CD14-positive monocyte (primary cell): Measurements from ENCODE around the gene SFI1. TPM values are rescaled to one million over a fixed set of nuclear protein-coding genes. Genes with fewer than 3 reads are reported as not detected.

Source experiments
- DNase-seq, 3 donors: peaks; one replicate each; pipeline ENCODE4 v3.0.0-alpha.2; 2011 to 2022
- H2AFZ ChIP-seq: 2 replicates; pipeline ENCODE4 v1.6.0; 2012; ENCODE audit warnings: mild to moderate bottlenecking, low read depth, low read length, inconsistent platforms; ENCODE audit not compliant: insufficient read depth, poor library complexity, severe bottlenecking
- H3K27ac ChIP-seq, 2 donors: 1 replicate in 1 of 2; 2 replicates in 1 of 2; pipeline ENCODE4 v1.5.1; 2012 to 2013; ENCODE audit warnings: low read length in 2 of 2, control low read depth in 1 of 2, inconsistent platforms in 1 of 2, low read depth in 1 of 2, mild to moderate bottlenecking in 1 of 2
- H3K27me3 ChIP-seq, 2 donors: one replicate each; pipeline versions ENCODE4 v1.6.0 to v1.6.1; 2011 to 2013; ENCODE audit warnings: low read length in 2 of 2; ENCODE audit not compliant: control insufficient read depth in 2 of 2, insufficient read depth in 2 of 2
- H3K36me3 ChIP-seq, 2 donors: replicated peaks in 1 of 2; 1 replicate in 1 of 2; 2 replicates in 1 of 2; pipeline versions ENCODE4 v1.5.1 to v1.6.1; 2012 to 2013; ENCODE audit warnings: low read length in 2 of 2, control low read depth in 1 of 2, inconsistent platforms in 1 of 2, mild to moderate bottlenecking in 1 of 2; ENCODE audit not compliant: insufficient read depth in 2 of 2, control insufficient read depth in 1 of 2
- H3K4me1 ChIP-seq, 2 donors: 1 replicate in 1 of 2; 2 replicates in 1 of 2; pipeline versions ENCODE4 v1.5.1 to v1.6.1; 2012 to 2013; ENCODE audit warnings: low read length in 2 of 2, control low read depth in 1 of 2, inconsistent platforms in 1 of 2, mild to moderate bottlenecking in 1 of 2, moderate library complexity in 1 of 2; ENCODE audit not compliant: insufficient read depth in 2 of 2, control insufficient read depth in 1 of 2
- H3K4me2 ChIP-seq: replicated peaks from 2 replicates; pipeline ENCODE3; 2012; ENCODE audit warnings: low read length, moderate library complexity, mild to moderate bottlenecking; ENCODE audit not compliant: poor library complexity, severe bottlenecking; ENCODE audit errors: extremely low read depth
- H3K4me3 ChIP-seq, 3 experiments: fragments of 200-600 bp in 1 of 3; sonication (generic) in 1 of 3; replicated peaks in 1 of 3; 1 replicate in 2 of 3; 2 replicates in 1 of 3; pipeline ENCODE4 v1.5.1; 2011 to 2013; ENCODE audit warnings: low read length in 3 of 3, mild to moderate bottlenecking in 3 of 3, control low read depth in 2 of 3, low read depth in 2 of 3, inconsistent platforms in 1 of 3, moderate library complexity in 1 of 3
- H3K79me2 ChIP-seq: 2 replicates; pipeline ENCODE4 v1.6.0; 2012; ENCODE audit warnings: mild to moderate bottlenecking, control low read depth, inconsistent platforms, low read length, moderate library complexity; ENCODE audit not compliant: insufficient read depth
- H3K9ac ChIP-seq: 2 replicates; pipeline ENCODE4 v1.6.0; 2017; ENCODE audit warnings: low read length, mild to moderate bottlenecking; ENCODE audit not compliant: insufficient read depth, poor library complexity, severe bottlenecking
- H3K9me3 ChIP-seq, 2 donors: replicated peaks in 1 of 2; 1 replicate in 1 of 2; 2 replicates in 1 of 2; pipeline versions ENCODE4 v1.5.1 to v1.6.1; 2012 to 2013; ENCODE audit warnings: low read length in 2 of 2, control low read depth in 1 of 2; ENCODE audit not compliant: control insufficient read depth in 1 of 2, insufficient read depth in 1 of 2
- H4K20me1 ChIP-seq: 2 replicates; pipeline ENCODE4 v1.6.0; 2012; ENCODE audit warnings: mild to moderate bottlenecking, low read length, control low read depth, moderate library complexity; ENCODE audit not compliant: insufficient read depth
- H3K27ac Mint-ChIP-seq, 7 donors: one replicate each; pipeline ENCODE4 v1.8.0; 2020; ENCODE audit warnings: mild to moderate bottlenecking in 7 of 7, mixed read lengths in 7 of 7, moderate library complexity in 6 of 7, inconsistent platforms in 2 of 7
- H3K27me3 Mint-ChIP-seq, 3 donors: one replicate each; pipeline ENCODE4 v1.8.0; 2021 to 2022; ENCODE audit warnings: low read depth in 3 of 3, mild to moderate bottlenecking in 3 of 3, mixed read lengths in 3 of 3, moderate library complexity in 3 of 3, inconsistent platforms in 1 of 3
- H3K36me3 Mint-ChIP-seq, 2 donors: one replicate each; pipeline ENCODE4 v1.8.0; 2020; ENCODE audit warnings: mixed read lengths in 2 of 2, inconsistent platforms in 1 of 2, mild to moderate bottlenecking in 1 of 2
- H3K4me1 Mint-ChIP-seq: one replicate; pipeline ENCODE4 v1.8.0; 2020; ENCODE audit warnings: mild to moderate bottlenecking, mixed read lengths
- H3K4me3 Mint-ChIP-seq, 2 donors: one replicate each; pipeline ENCODE4 v1.8.0; 2020; ENCODE audit warnings: mild to moderate bottlenecking in 2 of 2, mixed read lengths in 2 of 2, moderate library complexity in 1 of 2
- H3K9me3 Mint-ChIP-seq, 7 donors: one replicate each; pipeline ENCODE4 v1.8.0; 2020 to 2022; ENCODE audit warnings: mixed read lengths in 7 of 7, mild to moderate bottlenecking in 6 of 7, moderate library complexity in 6 of 7, inconsistent platforms in 2 of 7
- WGBS: methylation state at CpG from one replicate; pipeline ENCODE4 v1.1.5; 2013; ENCODE audit warnings: missing lambda C conversion rate; ENCODE audit not compliant: insufficient coverage; 5-methylcytosine and 5-hydroxymethylcytosine counted together
- intact Hi-C, 2 donors: fragments of 100-400 bp; cut with micrococcal nuclease; formaldehyde crosslinking; loops; one replicate each; pipeline versions ENCODE4 v1.15.0 to v1.15.1; 2023
- polyA plus RNA-seq, 3 donors: library from polyadenylated mRNA; depleted of rRNA in 1 of 3; unstranded in 2 of 3; stranded (reverse) in 1 of 3; fragments of 300-500 nt in 2 of 3; fragments of >200 nt in 1 of 3; fragmentation: Illumina TruSeq in 2 of 3; gene quantifications; 1 replicate in 2 of 3; 2 replicates in 1 of 3; pipeline ENCODE4 v1.2.3, GENCODE V29; 2012 to 2021
- TF ChIP-seq, protein P1 (sequence below): fragments of 200-600 bp; IDR thresholded peaks from one replicate; pipeline ENCODE4 v1.8.0; 2022; ENCODE audit warnings: antibody characterized with exemption, mild to moderate bottlenecking

The SFI1 gene
- polyA plus RNA-seq, 3 donors = 1.7 to 43.4 (median 3.6) TPM

DNA sequence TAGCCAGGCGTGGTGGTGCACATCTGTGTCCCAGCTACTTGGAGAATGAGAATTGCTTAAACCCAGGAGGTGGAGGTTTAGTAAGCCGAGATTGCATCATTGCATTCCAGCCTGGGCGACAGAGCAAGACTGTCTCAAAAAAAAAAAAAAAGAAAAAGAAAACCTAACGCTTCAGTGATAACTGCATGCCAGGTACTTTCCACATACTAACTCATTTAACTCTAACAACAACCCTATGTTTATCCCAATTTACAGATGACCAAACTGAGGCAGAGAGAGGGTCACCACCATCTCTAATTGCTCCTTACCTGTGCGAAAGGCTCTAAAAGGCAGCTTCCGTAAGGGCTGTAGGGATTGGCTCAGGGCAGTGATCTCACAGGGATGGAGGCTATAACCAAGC, 154.1 kb downstream of the SFI1 start:
- Histone ChIP-seq H4K20me1 (peaks cover 19% of the 10 kb centered on the region), H3K9ac (no peak overlapping the region), H3K4me3 (no peak overlapping the region), H3K4me1 (peaks cover 16 to 32% of the 10 kb centered on the region in 2 donors), H3K79me2 (peaks cover 67% of the 10 kb centered on the region), H3K27ac (no peak overlapping the region), H3K4me2 (no peak overlapping the region), H3K27me3 (no peaks in the 10 kb centered on the region), H2AFZ (no peak overlapping the region), H3K36me3 (peaks cover 14 to 32% of the 10 kb centered on the region in 2 donors), H3K9me3 (no peaks in the 10 kb centered on the region)
- WGBS = no CpG with 5 or more reads among the region's 6 CpGs
- Mint-ChIP-seq H3K27me3 (peaks cover 0 to 2% (median 0%) of the 10 kb centered on the region in 3 donors), H3K4me1 (peaks cover 38% of the 10 kb centered on the region), H3K4me3 (peak overlapping the region in 1 of 2 donors; percentile 18), H3K36me3 (peaks cover 30 to 33% of the 10 kb centered on the region in 2 donors), H3K27ac (peak overlapping the region in 4 of 7 donors; percentile 5 to 73 (median 37)), H3K9me3 (no peaks in the 10 kb centered on the region)
- peak in 2 of 3 donors; percentile 28 to 51 for DNase-seq
- intact Hi-C loops = no loop called here
- TF ChIP-seq, protein P1, sequence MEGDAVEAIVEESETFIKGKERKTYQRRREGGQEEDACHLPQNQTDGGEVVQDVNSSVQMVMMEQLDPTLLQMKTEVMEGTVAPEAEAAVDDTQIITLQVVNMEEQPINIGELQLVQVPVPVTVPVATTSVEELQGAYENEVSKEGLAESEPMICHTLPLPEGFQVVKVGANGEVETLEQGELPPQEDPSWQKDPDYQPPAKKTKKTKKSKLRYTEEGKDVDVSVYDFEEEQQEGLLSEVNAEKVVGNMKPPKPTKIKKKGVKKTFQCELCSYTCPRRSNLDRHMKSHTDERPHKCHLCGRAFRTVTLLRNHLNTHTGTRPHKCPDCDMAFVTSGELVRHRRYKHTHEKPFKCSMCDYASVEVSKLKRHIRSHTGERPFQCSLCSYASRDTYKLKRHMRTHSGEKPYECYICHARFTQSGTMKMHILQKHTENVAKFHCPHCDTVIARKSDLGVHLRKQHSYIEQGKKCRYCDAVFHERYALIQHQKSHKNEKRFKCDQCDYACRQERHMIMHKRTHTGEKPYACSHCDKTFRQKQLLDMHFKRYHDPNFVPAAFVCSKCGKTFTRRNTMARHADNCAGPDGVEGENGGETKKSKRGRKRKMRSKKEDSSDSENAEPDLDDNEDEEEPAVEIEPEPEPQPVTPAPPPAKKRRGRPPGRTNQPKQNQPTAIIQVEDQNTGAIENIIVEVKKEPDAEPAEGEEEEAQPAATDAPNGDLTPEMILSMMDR = no peak

DNA sequence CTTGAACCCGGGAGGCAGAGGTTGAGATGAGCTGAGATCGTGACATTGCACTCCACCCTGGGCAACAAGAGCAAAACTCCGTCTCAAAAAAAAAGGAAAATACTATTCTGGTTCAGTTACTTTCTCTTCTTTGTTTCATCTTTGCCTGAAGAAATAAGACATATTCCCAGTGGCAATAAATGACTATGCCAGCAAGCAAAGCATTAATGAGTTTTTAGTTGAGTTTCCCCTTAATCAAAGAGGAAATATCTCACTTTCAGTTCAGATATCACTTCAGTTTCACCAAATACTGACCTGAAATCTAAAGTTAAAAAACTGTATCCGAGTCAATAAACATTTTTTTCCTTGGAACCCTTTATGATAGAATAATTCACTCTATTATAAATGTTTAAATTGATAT, 155.3 kb downstream of the SFI1 start:
- H3K27me3 ChIP-seq = no peaks in the 10 kb centered on the region
- H3K79me2 ChIP-seq = peaks cover 78% of the 10 kb centered on the region
- Mint-ChIP-seq H3K27me3 (peaks cover 0 to 2% (median 0%) of the 10 kb centered on the region in 3 donors), H3K9me3 (no peaks in the 10 kb centered on the region), H3K27ac (peak overlapping the region in 5 of 7 donors; percentile 36 to 72 (median 58)), H3K4me1 (peaks cover 33% of the 10 kb centered on the region), H3K4me3 (no peak overlapping the region), H3K36me3 (peaks cover 25 to 26% of the 10 kb centered on the region in 2 donors)
- peaks cover 11 to 23% of the 10 kb centered on the region in 2 donors for H3K36me3 ChIP-seq
- H3K4me2 ChIP-seq = no peak overlapping the region
- no peak for DNase-seq
- H3K4me1 ChIP-seq = peaks cover 16 to 32% of the 10 kb centered on the region in 2 donors
- WGBS = 20% methylated on average over 1 of the region's 4 CpGs
- H3K9me3 ChIP-seq = no peaks in the 10 kb centered on the region
- intact Hi-C loops = no loop called here
- TF ChIP-seq, protein P1 = no peak
- peaks cover 19% of the 10 kb centered on the region for H4K20me1 ChIP-seq
- no peak overlapping the region for H2AFZ ChIP-seq
- H3K4me3 ChIP-seq = no peak overlapping the region
- no peak overlapping the region for H3K9ac ChIP-seq
- no peak overlapping the region for H3K27ac ChIP-seq
